HG02798 (cell line): ENCODE data around the gene ACVR1B.

ENCODE experiments used
- ATAC-seq: cut with Tn5 transposase; IDR thresholded peaks from one replicate; pipeline ENCODE4 v1.9.1; 2021; ENCODE audit warnings: mild to moderate bottlenecking; ENCODE audit not compliant: unreplicated experiment, poor library complexity

ACVR1B gene

DNA sequence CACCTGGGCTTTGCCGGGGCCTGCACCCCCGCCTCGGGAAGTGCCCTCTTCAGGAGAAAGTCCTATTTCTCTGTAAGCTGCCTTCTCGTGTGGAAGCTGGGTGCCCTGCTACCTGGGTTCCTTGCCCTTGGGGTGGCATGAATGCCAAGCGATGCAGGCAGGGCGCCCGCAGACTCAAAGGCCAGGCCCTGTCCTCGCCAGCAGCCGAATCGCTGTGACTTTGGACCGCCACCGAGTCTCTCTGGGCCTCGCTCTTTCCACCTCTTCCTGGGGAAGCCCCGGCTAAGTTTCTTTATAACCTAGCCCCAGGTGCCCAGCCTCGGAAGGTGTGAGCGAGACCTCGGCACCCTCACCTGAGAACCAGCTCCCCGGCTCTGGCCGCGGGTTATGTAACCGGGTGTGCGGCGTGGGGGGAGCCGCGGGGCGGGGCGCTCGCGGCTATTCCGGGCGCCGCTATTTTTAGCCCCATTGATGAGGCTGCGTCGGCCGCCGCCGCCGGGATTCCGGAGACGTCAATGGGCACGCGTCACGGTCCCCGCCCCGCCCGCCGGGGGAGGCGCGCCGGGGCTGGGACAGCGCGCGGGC, 85.2 kb downstream of the ACVR1B start:
- ATAC-seq = peak; percentile 36

- ATAC-seq = no peak
Measured at GRCh38 chr12:52037248-52037861, 85.9 kb downstream of the ACVR1B start.

DNA sequence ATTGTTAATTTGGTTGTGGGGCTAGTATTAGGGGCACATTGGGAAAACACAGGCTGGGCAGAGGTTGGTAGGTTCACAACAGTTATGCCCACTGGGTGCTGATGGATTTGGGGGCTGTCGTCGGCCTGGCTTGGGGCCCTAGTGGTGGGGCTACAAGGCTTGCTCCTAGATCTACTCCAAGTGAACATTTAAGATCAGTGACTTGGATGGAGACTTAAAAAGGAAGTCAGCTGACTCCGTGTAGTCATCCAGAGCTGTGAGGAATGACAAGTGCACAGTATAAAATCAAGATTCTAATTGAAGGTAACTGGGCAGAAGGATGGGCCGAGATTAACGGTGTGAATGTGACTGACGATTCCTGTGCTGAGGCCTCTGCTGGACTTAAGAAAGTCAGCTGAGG, 86.9 kb downstream of the ACVR1B start:
- ATAC-seq = no peak

DNA sequence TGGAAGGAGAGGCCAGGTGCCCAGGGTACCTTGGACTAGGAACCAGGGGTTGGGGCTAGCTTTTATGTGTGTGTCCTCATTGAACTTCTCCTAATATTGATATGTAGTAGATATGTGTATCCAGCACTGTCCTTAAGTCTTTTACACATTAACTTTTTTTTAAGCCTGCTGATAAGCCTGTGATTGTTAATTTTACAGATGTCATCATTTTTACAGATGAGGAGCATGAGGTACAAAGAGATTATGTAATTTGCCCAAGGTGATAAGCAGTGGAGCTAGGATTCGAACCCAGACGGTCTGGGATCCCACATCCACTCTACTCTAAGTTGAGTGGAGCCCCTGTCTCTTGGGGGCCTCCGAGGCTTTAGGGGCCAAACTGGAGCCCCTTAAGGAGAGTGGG, 89.5 kb downstream of the ACVR1B start:
- no peak for ATAC-seq

- no peak for ATAC-seq
Measured at GRCh38 chr12:52041695-52042123, 90.2 kb downstream of the ACVR1B start.

GRCh38 chr12:52042706-52043385, 91.3 kb downstream of the ACVR1B start:
- ATAC-seq = no peak

DNA sequence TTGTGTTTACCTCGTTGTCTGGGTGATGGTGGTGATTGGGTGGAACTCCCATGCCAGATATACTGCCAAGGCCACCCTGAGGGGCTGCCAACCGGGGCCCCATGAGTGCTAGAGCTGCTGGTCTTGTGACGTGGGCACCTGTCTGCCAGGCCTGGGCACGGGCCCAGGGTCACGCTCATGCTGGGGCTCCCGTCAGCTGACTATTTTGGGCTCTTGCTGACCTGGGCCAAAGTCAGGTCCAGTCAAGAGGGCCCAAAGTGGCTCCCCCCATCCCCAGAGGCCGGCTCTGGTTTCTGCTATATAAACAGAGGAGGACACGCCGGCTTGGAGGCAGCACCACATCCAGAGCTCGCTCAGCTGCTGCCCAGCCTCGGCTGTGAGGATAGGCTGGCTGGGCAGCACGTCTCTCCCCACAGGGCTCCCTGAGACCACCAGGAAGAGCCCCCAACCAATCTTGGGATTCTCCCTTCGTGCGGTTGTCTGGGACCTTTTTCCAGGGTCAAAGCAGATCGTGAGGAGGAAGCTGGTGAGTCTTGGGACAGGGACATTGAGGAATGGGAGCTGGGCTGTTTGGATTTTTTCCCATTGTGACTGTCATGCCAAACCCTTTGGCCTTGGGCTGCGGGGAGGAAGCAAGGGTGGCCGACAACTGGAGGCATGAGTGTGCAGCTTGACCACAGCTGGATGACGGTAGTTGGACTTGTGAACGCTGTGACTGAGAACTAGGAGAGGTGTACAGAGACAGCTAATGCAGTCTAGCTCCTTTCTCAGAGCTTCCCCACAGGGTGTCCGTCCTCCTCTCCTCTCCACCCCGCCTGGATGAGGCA, 92.1 kb downstream of the ACVR1B start:
- no peak for ATAC-seq

DNA sequence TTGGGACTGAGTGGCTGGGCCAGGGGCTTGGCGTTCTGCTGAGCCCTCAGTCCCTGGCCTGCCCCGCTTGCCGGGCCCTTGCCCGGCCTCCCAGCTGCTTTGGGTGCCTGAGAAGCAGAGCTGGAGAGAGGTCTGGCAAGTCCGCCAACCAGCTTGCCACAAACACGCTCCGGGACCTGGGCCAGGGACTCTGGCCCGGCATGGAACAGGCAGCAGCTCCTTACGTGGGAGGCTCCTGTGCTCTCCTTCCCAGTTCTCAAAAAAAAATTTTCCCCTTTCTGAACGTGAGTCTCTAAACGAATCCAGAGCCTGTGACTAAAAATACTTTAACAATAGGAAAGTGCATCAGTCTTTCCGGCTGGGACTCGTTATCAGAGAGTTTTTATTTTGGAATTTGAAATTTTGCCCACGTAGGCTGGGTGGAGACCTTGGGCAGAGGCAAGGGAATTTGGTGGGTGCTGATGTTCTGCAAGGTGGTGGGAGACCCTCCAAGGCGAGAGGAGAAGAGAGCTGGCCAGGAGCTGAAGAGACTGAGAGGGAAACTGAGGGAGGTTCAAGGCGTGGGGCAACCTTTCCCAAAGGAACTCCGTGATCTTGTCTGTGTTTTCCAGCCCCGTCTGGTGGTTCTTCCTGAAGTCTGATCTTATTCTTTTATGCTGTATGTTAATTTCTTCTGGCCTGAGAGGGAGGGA, 92.9 kb downstream of the ACVR1B start:
- no peak for ATAC-seq

GRCh38 chr12:52045794-52046199, 94.3 kb downstream of the ACVR1B start:
- no peak for ATAC-seq
